Neural progenitor cell (in vitro differentiated cells): ENCODE results near the gene ITPR1.

Source experiments
- CTCF ChIP-seq: fragments of 200-600 bp; sonication (generic); IDR thresholded peaks from 2 replicates; pipeline ENCODE4 v1.5.1; 2017; ENCODE audit warnings: antibody characterized with exemption, mild to moderate bottlenecking
- EZH2 ChIP-seq: fragments of 200-600 bp; sonication (generic); IDR thresholded peaks from 2 replicates; pipeline ENCODE4 v1.6.1; 2017; ENCODE audit warnings: antibody characterized with exemption, mild to moderate bottlenecking, moderate library complexity

- no peak for TF ChIP-seq CTCF
- TF ChIP-seq EZH2 = no peak
Observed at GRCh38 chr3:4573153-4573552, 80.0 kb downstream of the ITPR1 start.
